Immature natural killer cell (primary cell): ENCODE data around the gene TCF25. TPM values are rescaled to one million over a fixed set of nuclear protein-coding genes. Genes with fewer than 3 reads are reported as not detected.

Source experiments
- DNase-seq, 3 donors: peaks; one replicate each; pipeline ENCODE4 v3.0.0; 2022; ENCODE audit warnings: mixed read lengths in 1 of 3
- H3K27ac Mint-ChIP-seq, 6 donors: one replicate each; pipeline ENCODE4 v1.8.0; 2020; ENCODE audit warnings: mixed read lengths in 6 of 6, mild to moderate bottlenecking in 5 of 6, inconsistent platforms in 4 of 6, moderate library complexity in 3 of 6
- H3K27me3 Mint-ChIP-seq, 3 donors: one replicate each; pipeline ENCODE4 v1.8.0; 2020 to 2021; ENCODE audit warnings: low read depth in 3 of 3, mild to moderate bottlenecking in 3 of 3, mixed read lengths in 3 of 3, moderate library complexity in 3 of 3, inconsistent platforms in 1 of 3
- H3K36me3 Mint-ChIP-seq, 3 donors: one replicate each; pipeline ENCODE4 v1.8.0; 2020; ENCODE audit warnings: mixed read lengths in 3 of 3, inconsistent platforms in 2 of 3, mild to moderate bottlenecking in 2 of 3
- H3K4me1 Mint-ChIP-seq, 2 donors: one replicate each; pipeline ENCODE4 v1.8.0; 2020; ENCODE audit warnings: inconsistent platforms in 2 of 2, mild to moderate bottlenecking in 2 of 2, mixed read lengths in 2 of 2, moderate library complexity in 1 of 2
- H3K4me3 Mint-ChIP-seq, 5 donors: one replicate each; pipeline ENCODE4 v1.8.0; 2020; ENCODE audit warnings: mild to moderate bottlenecking in 5 of 5, mixed read lengths in 5 of 5, inconsistent platforms in 3 of 5, moderate library complexity in 3 of 5
- H3K9me3 Mint-ChIP-seq, 6 donors: one replicate each; pipeline ENCODE4 v1.8.0; 2020; ENCODE audit warnings: mild to moderate bottlenecking in 6 of 6, mixed read lengths in 6 of 6, inconsistent platforms in 4 of 6, moderate library complexity in 3 of 6
- polyA plus RNA-seq, 3 donors: library from polyadenylated mRNA; unstranded; fragments of 300-500 nt; fragmentation: Illumina TruSeq; gene quantifications; one replicate each; pipeline ENCODE4 v1.2.3, GENCODE V29; 2021

Gene TCF25
- polyA plus RNA-seq, 3 donors from 2014 or later, result 98.1 to 249 (median 131) TPM

- Mint-ChIP-seq H3K4me3 (no peak overlapping the region), H3K27me3 (peaks cover 2 to 16% (median 15%) of the 10 kb centered on the region in 3 donors), H3K36me3 (peaks cover 4 to 26% (median 6%) of the 10 kb centered on the region in 3 donors), H3K27ac (no peak overlapping the region), H3K4me1 (peaks cover 13 to 20% of the 10 kb centered on the region in 2 donors), H3K9me3 (no peaks in the 10 kb centered on the region)
- no peak for DNase-seq
These were observed 20.5 kb downstream of the TCF25 start for GRCh38 chr16:89893642-89894548.

- Mint-ChIP-seq H3K27ac (no peak overlapping the region), H3K4me3 (no peak overlapping the region), H3K36me3 (peaks cover 4 to 37% (median 6%) of the 10 kb centered on the region in 3 donors), H3K4me1 (peaks cover 8 to 12% of the 10 kb centered on the region in 2 donors), H3K9me3 (no peaks in the 10 kb centered on the region), H3K27me3 (peaks cover 2 to 15% (median 12%) of the 10 kb centered on the region in 3 donors)
- no peak for DNase-seq
These were observed 22.3 kb downstream of the TCF25 start for GRCh38 chr16:89895482-89896250.

- no peak overlapping the region for H3K4me3 Mint-ChIP-seq
- H3K27me3 Mint-ChIP-seq, result peaks cover 0 to 11% (median 9%) of the 10 kb centered on the region in 3 donors
- peaks cover 0 to 6% of the 10 kb centered on the region in 2 donors for H3K4me1 Mint-ChIP-seq
- DNase-seq, result no peak
- no peaks in the 10 kb centered on the region for H3K9me3 Mint-ChIP-seq
- peaks cover 4 to 31% (median 6%) of the 10 kb centered on the region in 3 donors for H3K36me3 Mint-ChIP-seq
- no peak overlapping the region for H3K27ac Mint-ChIP-seq
These were observed 23.8 kb downstream of the TCF25 start for GRCh38 chr16:89897204-89897603.

GRCh38 chr16:89898201-89898967 lies 25.0 kb downstream of the TCF25 start:
- H3K27ac Mint-ChIP-seq, result peak overlapping the region; percentile 22 to 81 (median 52)
- H3K27me3 Mint-ChIP-seq, result peaks cover 0 to 11% (median 7%) of the 10 kb centered on the region in 3 donors
- H3K36me3 Mint-ChIP-seq, result peaks cover 4 to 31% (median 6%) of the 10 kb centered on the region in 3 donors
- H3K4me3 Mint-ChIP-seq, result peak overlapping the region; percentile 33 to 72 (median 57)
- peaks cover 0 to 6% of the 10 kb centered on the region in 2 donors for H3K4me1 Mint-ChIP-seq
- peak in 2 of 3 donors; percentile 33 to 51 for DNase-seq
- H3K9me3 Mint-ChIP-seq, result no peaks in the 10 kb centered on the region

DNA sequence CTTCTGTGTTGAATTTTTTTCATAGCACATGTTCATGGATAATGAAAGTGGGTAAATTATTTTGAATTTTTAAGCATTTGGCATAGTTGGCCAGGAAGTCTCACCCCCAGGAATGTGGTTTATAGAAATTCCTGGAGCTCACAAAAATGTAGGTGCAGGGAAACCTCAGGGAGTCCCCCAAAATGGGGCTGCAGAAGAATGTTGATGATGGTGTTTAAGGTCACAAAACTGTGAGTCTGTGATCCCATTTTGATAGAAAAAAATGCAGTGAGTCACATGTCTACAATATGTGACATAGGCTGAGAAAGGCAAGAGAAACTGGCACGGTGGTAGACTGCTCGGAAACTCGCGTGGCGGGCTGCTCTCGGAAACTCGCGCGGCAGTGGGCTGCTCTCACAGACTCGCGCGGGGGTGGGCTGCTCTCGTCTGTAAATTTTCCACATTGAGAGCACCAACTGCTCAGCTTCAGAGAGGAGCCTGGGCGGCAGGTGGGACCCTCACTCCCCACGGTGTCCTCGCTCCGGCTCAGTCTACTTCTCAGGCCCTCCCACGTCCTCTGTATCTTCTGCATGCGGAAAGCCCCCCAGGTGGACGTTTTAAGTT lies 26.6 kb downstream of the TCF25 start:
- no peaks in the 10 kb centered on the region for H3K9me3 Mint-ChIP-seq
- no peak for DNase-seq
- peaks cover 0 to 5% of the 10 kb centered on the region in 2 donors for H3K4me1 Mint-ChIP-seq
- H3K27me3 Mint-ChIP-seq, result peaks cover 0 to 11% (median 5%) of the 10 kb centered on the region in 3 donors
- H3K36me3 Mint-ChIP-seq, result peaks cover 4 to 31% (median 6%) of the 10 kb centered on the region in 3 donors
- H3K27ac Mint-ChIP-seq, result peak overlapping the region in 1 of 6 donors; percentile 50
- H3K4me3 Mint-ChIP-seq, result peak overlapping the region in 1 of 5 donors; percentile 74

DNA sequence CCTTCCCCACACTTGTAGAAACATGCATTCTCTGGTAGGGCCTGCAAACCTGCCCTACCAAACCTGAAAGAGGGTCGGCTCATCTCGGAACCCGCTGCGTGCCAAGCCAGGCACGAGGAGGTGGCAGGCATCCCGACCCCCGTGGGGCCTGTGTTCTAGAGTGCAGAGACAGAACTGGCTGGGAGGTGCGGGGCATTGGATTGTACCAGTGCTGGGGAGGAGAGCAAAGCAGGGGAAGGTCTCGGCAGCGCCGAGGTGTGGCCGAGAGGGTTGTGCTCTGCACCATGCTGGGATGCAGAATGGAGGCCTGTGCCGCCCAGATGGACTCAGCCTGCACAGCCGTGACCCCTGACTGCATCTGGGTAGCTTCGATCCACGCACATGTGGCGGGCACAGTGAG lies 27.5 kb downstream of the TCF25 start:
- no peak for DNase-seq
- Mint-ChIP-seq H3K9me3 (no peaks in the 10 kb centered on the region), H3K27ac (no peak overlapping the region), H3K27me3 (peaks cover 0 to 8% (median 7%) of the 10 kb centered on the region in 3 donors), H3K36me3 (peaks cover 0 to 30% (median 6%) of the 10 kb centered on the region in 3 donors), H3K4me1 (peaks cover 0 to 5% of the 10 kb centered on the region in 2 donors), H3K4me3 (peak overlapping the region in 1 of 5 donors; percentile 74)

GRCh38 chr16:89902980-89903379 lies 29.6 kb downstream of the TCF25 start:
- no peak for DNase-seq
- H3K4me1 Mint-ChIP-seq, result peaks cover 10 to 13% of the 10 kb centered on the region in 2 donors
- peaks cover 0 to 9% (median 9%) of the 10 kb centered on the region in 3 donors for H3K27me3 Mint-ChIP-seq
- H3K27ac Mint-ChIP-seq, result no peak overlapping the region
- H3K36me3 Mint-ChIP-seq, result peaks cover 0 to 29% (median 6%) of the 10 kb centered on the region in 3 donors
- H3K9me3 Mint-ChIP-seq, result no peaks in the 10 kb centered on the region
- no peak overlapping the region for H3K4me3 Mint-ChIP-seq

GRCh38 chr16:89903908-89904515 lies 30.6 kb downstream of the TCF25 start:
- peak overlapping the region in 1 of 5 donors; percentile 18 for H3K4me3 Mint-ChIP-seq
- peaks cover 0 to 4% (median 4%) of the 10 kb centered on the region in 3 donors for H3K27me3 Mint-ChIP-seq
- H3K4me1 Mint-ChIP-seq, result peaks cover 9 to 10% of the 10 kb centered on the region in 2 donors
- no peak overlapping the region for H3K27ac Mint-ChIP-seq
- no peaks in the 10 kb centered on the region for H3K9me3 Mint-ChIP-seq
- no peak for DNase-seq
- peaks cover 0 to 24% (median 3%) of the 10 kb centered on the region in 3 donors for H3K36me3 Mint-ChIP-seq

DNA sequence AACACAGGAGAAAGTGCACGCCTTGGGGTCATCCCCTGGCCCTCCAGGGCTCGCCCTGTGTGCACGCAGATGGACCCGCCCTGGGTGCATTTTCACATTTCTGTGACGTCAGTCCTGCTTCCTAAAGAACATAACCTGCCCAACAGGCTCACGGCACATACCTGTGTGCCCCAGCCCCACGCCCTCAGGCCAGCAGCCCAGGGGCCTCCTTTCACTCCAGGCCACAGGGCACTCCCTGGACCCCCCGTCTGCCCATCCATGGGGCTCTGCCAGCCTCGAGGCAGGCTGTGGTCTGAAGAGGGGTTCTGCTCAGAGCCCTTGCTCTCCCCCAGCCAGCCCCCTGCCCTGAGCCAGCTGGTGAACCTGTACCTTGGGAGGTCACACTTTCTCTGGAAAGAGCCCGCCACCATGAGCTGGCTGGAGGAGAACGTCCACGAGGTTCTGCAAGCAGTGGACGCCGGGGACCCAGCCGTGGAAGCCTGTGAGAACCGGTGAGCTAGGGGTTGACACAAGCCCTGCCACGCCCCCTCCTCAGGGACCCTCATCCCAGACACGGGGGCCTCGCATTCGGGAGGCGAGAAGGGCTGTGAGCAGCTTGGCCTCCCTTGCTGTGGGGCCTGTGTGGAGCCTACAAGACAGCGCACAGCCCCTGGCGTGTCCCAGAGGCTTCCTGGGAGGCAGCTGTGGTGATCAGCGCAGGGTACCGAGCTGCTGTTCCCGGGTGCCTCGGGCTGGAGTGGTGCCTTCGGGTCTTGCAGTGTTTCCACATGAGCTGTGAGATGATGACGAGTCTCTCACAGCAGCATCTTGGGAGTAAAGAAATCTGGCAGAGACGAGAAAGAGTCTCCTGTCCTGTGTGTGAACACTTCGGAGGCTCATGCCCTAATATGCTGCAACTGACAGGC lies 31.5 kb downstream of the TCF25 start:
- no peak for DNase-seq
- Mint-ChIP-seq H3K36me3 (peaks cover 0 to 18% (median 0%) of the 10 kb centered on the region in 3 donors), H3K4me3 (no peak overlapping the region), H3K27me3 (peaks cover 0 to 6% (median 4%) of the 10 kb centered on the region in 3 donors), H3K27ac (no peak overlapping the region), H3K4me1 (peaks cover 10 to 11% of the 10 kb centered on the region in 2 donors), H3K9me3 (no peaks in the 10 kb centered on the region)

- H3K27ac Mint-ChIP-seq, result peak overlapping the region in 1 of 6 donors; percentile 39
- H3K36me3 Mint-ChIP-seq, result peaks cover 0 to 10% (median 0%) of the 10 kb centered on the region in 3 donors
- H3K4me3 Mint-ChIP-seq, result no peak overlapping the region
- peaks cover 10 to 12% of the 10 kb centered on the region in 2 donors for H3K4me1 Mint-ChIP-seq
- no peak for DNase-seq
- no peaks in the 10 kb centered on the region for H3K9me3 Mint-ChIP-seq
- peaks cover 2 to 6% (median 4%) of the 10 kb centered on the region in 3 donors for H3K27me3 Mint-ChIP-seq
These were observed 32.2 kb downstream of the TCF25 start for GRCh38 chr16:89905511-89906139.
